CD4-positive, alpha-beta T cell treated with Interleukin-1 beta for 1 hour (primary cell): ENCODE data around the gene MEGF11.
"Not testable (repeated sequence)": the region's sequence is repeated elsewhere in the genome, so short reads cannot be mapped to it uniquely, and the experiment has no call there.

Experiments used
- DNase-seq, 2 donors: peaks; one replicate each; pipeline ENCODE4 v3.0.0-alpha.2; 2020 to 2022

The MEGF11 gene

GRCh38 chr15:65910341-65910740 lies 343.2 kb downstream of the MEGF11 start:
- DNase-seq, result no peak

GRCh38 chr15:65909831-65910230 lies 343.7 kb downstream of the MEGF11 start:
- DNase-seq, result no peak

GRCh38 chr15:65908876-65909275 lies 344.7 kb downstream of the MEGF11 start:
- no peak for DNase-seq

- no peak for DNase-seq
These were observed 345.9 kb downstream of the MEGF11 start for GRCh38 chr15:65907661-65908060.

- no peak for DNase-seq
These were observed 347.2 kb downstream of the MEGF11 start for GRCh38 chr15:65906396-65906795.

- no peak for DNase-seq
These were observed 349.2 kb downstream of the MEGF11 start for GRCh38 chr15:65904301-65904700.

- DNase-seq, result no peak
These were observed 350.1 kb downstream of the MEGF11 start for GRCh38 chr15:65903296-65904073.

- peak; percentile 21 to 81 for DNase-seq
These were observed 351.2 kb downstream of the MEGF11 start for GRCh38 chr15:65902373-65902772.

- no peak for DNase-seq
These were observed 351.7 kb downstream of the MEGF11 start for GRCh38 chr15:65901836-65902235.

GRCh38 chr15:65901336-65901735 lies 352.2 kb downstream of the MEGF11 start:
- no peak for DNase-seq

- DNase-seq, result no peak
These were observed 353.1 kb downstream of the MEGF11 start for GRCh38 chr15:65900488-65900887.

- DNase-seq, result no peak
These were observed 357.3 kb downstream of the MEGF11 start for GRCh38 chr15:65896236-65896635.

- no peak for DNase-seq
These were observed 360.5 kb downstream of the MEGF11 start for GRCh38 chr15:65893060-65893459.

GRCh38 chr15:65888981-65889380 lies 364.6 kb downstream of the MEGF11 start:
- no peak for DNase-seq

- DNase-seq, result peak; percentile 34 to 56
These were observed 366.0 kb downstream of the MEGF11 start for GRCh38 chr15:65887565-65887964.

GRCh38 chr15:65885668-65886218 lies 367.8 kb downstream of the MEGF11 start:
- DNase-seq, result no peak

GRCh38 chr15:65884511-65884910 lies 369.0 kb downstream of the MEGF11 start:
- no peak for DNase-seq

GRCh38 chr15:65883571-65883970 lies 370.0 kb downstream of the MEGF11 start:
- no peak for DNase-seq

GRCh38 chr15:65881766-65882434 lies 371.6 kb downstream of the MEGF11 start:
- DNase-seq, result no peak

- DNase-seq, result no peak
These were observed 375.8 kb downstream of the MEGF11 start for GRCh38 chr15:65877749-65878148.

GRCh38 chr15:65875458-65875857 lies 378.1 kb downstream of the MEGF11 start:
- no peak for DNase-seq

- DNase-seq, result no peak
These were observed 380.3 kb downstream of the MEGF11 start for GRCh38 chr15:65873256-65873655.

GRCh38 chr15:65872596-65872995 lies 381.0 kb downstream of the MEGF11 start:
- DNase-seq, result not testable (repeated sequence)

- DNase-seq, result not testable (repeated sequence)
These were observed 381.7 kb downstream of the MEGF11 start for GRCh38 chr15:65871886-65872285.
